GM21528 (cell line): ENCODE data around the gene ADGRB2.

Source experiments
- ATAC-seq: cut with Tn5 transposase; IDR thresholded peaks from one replicate; pipeline ENCODE4 v1.9.1; 2021; ENCODE audit warnings: mild to moderate bottlenecking, moderate library complexity; ENCODE audit not compliant: unreplicated experiment, low FRiP score

Gene ADGRB2

GRCh38 chr1:31687601-31688000 lies 76.5 kb downstream of the ADGRB2 start:
- ATAC-seq, result no peak

DNA sequence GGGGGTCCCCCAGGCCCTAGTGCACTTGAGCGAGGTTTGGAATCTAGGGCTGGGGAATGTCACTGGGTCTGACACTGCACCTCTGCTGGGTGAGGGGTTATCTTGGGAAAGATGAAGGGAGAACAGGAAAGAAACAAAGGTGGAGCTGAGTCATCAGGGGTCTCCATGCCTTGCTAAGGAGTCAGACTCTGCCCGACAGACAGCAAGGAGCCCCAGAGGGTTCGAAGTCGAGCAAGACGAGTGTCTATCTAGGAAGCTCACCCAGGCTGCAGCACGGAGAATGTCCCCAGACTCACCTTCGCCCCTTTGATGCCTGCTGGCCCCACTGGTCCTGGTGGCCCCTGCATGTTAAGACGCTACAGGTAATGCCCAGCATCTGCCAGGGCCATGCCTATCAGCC lies 78.3 kb downstream of the ADGRB2 start:
- no peak for ATAC-seq

- no peak for ATAC-seq
Measured at GRCh38 chr1:31683997-31684396, 80.1 kb downstream of the ADGRB2 start.

- no peak for ATAC-seq
Measured at GRCh38 chr1:31681415-31681814, 82.7 kb downstream of the ADGRB2 start.

DNA sequence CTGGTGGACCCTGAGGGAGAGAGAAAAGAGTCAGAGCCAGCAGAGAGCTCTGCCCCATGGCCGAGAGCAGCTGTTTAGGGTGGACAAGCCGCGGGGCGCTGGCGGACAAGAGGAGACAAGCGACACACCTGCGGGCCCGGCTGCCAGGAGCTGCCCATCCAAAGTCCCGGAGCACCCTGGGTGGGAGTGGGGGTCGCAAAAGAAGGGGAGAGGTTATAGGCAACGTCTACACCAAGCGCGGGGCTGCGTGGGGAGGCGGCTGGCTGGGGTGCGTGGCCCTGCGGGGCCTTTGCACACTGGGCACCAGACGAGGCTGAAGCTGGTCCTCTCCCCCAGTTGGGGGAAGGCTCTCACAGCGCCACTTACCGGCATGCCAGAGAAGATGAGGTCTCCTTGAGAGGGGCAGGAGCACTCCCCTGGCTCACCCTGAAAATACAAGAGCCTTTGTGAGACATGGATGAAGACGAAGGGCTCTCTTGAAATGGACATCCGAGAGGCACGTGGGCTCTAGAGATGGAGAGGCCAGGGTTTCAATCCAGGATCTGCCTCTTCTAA lies 84.4 kb downstream of the ADGRB2 start:
- ATAC-seq, result no peak

- no peak for ATAC-seq
Measured at GRCh38 chr1:31679091-31679490, 85.0 kb downstream of the ADGRB2 start.

DNA sequence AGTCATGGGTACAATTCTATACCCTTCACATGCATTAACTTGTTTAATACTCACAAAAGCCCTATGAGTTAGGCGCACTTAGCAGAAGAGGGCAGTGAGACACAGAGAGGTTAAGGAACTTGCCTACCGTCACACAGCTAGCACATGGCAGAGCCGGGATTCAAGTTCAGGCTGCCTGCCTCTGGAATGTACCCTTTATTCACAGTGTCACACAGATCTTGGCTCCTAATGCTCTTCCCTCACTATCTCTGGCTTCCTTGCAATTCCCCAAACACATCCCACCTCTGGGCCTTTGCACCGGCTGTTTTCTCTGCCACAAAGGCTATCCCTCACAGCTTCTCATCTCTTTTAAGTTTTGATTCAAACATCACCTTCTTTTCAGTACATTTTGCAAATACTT lies 85.5 kb downstream of the ADGRB2 start:
- no peak for ATAC-seq

GRCh38 chr1:31677949-31678348 lies 86.2 kb downstream of the ADGRB2 start:
- no peak for ATAC-seq

DNA sequence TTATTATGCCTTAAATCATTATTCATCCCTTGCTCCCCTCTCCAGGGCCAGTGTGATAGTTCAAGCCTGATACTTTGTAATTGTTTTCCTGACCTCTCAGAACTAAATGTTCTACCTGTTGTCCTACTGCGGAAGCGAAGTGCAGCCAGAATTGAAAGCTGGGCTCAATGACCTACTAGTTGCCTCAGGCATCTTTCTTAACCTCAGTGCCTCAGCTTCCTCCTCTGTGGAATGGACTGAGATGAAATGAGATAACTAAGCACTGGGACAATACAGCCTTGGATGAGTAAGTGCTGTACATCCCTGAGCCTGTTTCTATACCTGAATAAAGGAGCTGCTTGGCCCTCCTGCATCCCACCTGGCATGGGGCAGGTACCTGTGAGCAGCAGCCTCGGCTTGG lies 86.7 kb downstream of the ADGRB2 start:
- ATAC-seq, result no peak
